ENCODE results near the gene SERPINI1. TPM values are rescaled to one million over a fixed set of nuclear protein-coding genes. Genes with fewer than 3 reads are reported as not detected.

SERPINI1 gene
- total RNA-seq, 1 donor from 2014 or later = 0.70 TPM

- H3K27ac Mint-ChIP-seq = no peak overlapping the region
- DNase-seq (ENCODE audit: low spot score) = no peak
- no peak overlapping the region for H3K4me3 Mint-ChIP-seq
- no peaks in the 10 kb centered on the region for H3K4me1 Mint-ChIP-seq (ENCODE audit: low read depth)
- intact Hi-C loops (cut with micrococcal nuclease) = no loop called here
- no peaks in the 10 kb centered on the region for H3K9me3 Mint-ChIP-seq
- no peaks in the 10 kb centered on the region for H3K36me3 Mint-ChIP-seq (ENCODE audit: low read depth)
- H3K27me3 Mint-ChIP-seq (ENCODE audit: insufficient read depth) = no peaks in the 10 kb centered on the region
Measured at GRCh38 chr3:167844528-167844927, 109.0 kb downstream of the SERPINI1 start.

DNA sequence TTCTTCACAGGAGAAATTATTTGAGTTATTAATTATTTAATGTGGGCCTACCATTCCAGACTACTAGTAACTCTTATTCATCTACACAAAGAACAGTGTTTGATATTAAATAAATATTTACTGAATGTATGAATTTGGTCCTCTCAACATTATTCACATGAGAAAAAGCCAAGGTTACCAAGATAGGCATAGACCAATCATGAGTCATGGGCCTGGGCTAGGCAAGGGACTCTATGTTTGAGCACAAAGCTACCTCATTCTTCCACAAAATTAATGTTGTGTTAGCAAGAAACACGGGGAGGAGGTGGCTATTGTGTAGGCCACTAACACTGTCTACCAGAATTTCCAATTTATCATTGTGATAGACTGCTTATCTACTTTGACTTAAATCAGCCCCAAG, 115.7 kb downstream of the SERPINI1 start:
- Mint-ChIP-seq H3K9me3 (no peaks in the 10 kb centered on the region), H3K36me3 (ENCODE audit: low read depth) (no peaks in the 10 kb centered on the region), H3K27me3 (ENCODE audit: insufficient read depth) (peaks cover 3% of the 10 kb centered on the region), H3K4me3 (no peak overlapping the region), H3K27ac (no peak overlapping the region), H3K4me1 (ENCODE audit: low read depth) (no peaks in the 10 kb centered on the region)
- DNase-seq (ENCODE audit: low spot score) = no peak
- intact Hi-C loops (cut with micrococcal nuclease) = no loop called here

DNA sequence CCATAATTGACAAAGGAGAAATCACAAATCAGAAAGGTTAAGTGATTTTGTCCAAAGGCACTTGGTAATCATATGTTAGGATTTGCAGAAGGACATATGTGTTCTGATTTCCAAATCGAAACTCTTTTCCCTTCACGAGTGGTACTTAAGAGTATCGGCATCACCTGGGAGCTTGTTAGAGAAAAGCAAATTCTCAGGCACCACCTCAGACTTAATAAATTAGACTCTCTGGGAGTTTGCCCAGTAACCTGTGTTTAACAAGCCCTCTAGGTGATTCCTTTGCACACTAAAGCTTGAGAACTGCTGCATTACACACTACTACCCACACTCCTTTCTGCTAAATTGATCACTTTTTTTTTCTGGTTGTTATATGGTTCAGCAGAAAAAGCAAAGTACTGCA, 116.2 kb downstream of the SERPINI1 start:
- Mint-ChIP-seq H3K9me3 (no peaks in the 10 kb centered on the region), H3K27ac (no peak overlapping the region), H3K27me3 (ENCODE audit: insufficient read depth) (peaks cover 3% of the 10 kb centered on the region), H3K4me1 (ENCODE audit: low read depth) (no peaks in the 10 kb centered on the region), H3K36me3 (ENCODE audit: low read depth) (no peaks in the 10 kb centered on the region), H3K4me3 (no peak overlapping the region)
- intact Hi-C loops (cut with micrococcal nuclease) = no loop called here
- DNase-seq (ENCODE audit: low spot score) = no peak

GRCh38 chr3:167852216-167852615, 116.7 kb downstream of the SERPINI1 start:
- Mint-ChIP-seq H3K27ac (no peak overlapping the region), H3K36me3 (ENCODE audit: low read depth) (no peaks in the 10 kb centered on the region), H3K4me3 (no peak overlapping the region), H3K4me1 (ENCODE audit: low read depth) (no peaks in the 10 kb centered on the region), H3K27me3 (ENCODE audit: insufficient read depth) (peaks cover 3% of the 10 kb centered on the region), H3K9me3 (no peaks in the 10 kb centered on the region)
- no peak for DNase-seq (ENCODE audit: low spot score)
- intact Hi-C loops (cut with micrococcal nuclease) = no loop called here

DNA sequence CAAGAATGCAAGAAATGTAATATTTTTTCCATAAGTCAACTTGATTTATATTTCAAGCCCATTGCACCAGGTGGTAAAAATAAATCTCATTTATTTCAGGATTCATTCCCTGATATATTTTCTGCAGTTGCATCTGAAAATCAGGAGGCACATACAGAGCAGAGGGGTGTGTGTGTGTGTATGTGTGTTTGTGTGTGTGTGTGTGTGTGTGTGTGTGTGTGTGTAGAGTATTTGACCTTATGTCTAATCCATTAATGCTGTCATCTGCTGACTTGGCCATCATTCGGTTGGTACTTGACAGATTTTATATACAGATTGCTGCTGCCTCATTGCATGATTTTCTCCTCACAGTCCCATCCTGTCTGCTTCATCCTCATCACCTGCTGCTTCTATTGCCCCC, 118.5 kb downstream of the SERPINI1 start:
- Mint-ChIP-seq H3K4me3 (no peak overlapping the region), H3K27ac (no peak overlapping the region), H3K36me3 (ENCODE audit: low read depth) (no peaks in the 10 kb centered on the region), H3K27me3 (ENCODE audit: insufficient read depth) (peaks cover 3% of the 10 kb centered on the region), H3K4me1 (ENCODE audit: low read depth) (no peaks in the 10 kb centered on the region), H3K9me3 (no peaks in the 10 kb centered on the region)
- no peak for DNase-seq (ENCODE audit: low spot score)
- intact Hi-C loops (cut with micrococcal nuclease) = no loop called here

- H3K9me3 Mint-ChIP-seq = no peaks in the 10 kb centered on the region
- no peak overlapping the region for H3K4me3 Mint-ChIP-seq
- H3K27ac Mint-ChIP-seq = no peak overlapping the region
- H3K4me1 Mint-ChIP-seq (ENCODE audit: low read depth) = no peaks in the 10 kb centered on the region
- H3K27me3 Mint-ChIP-seq (ENCODE audit: insufficient read depth) = peaks cover 3% of the 10 kb centered on the region
- H3K36me3 Mint-ChIP-seq (ENCODE audit: low read depth) = no peaks in the 10 kb centered on the region
- intact Hi-C loops (cut with micrococcal nuclease) = no loop called here
- no peak for DNase-seq (ENCODE audit: low spot score)
Measured at GRCh38 chr3:167854846-167855245, 119.3 kb downstream of the SERPINI1 start.

DNA sequence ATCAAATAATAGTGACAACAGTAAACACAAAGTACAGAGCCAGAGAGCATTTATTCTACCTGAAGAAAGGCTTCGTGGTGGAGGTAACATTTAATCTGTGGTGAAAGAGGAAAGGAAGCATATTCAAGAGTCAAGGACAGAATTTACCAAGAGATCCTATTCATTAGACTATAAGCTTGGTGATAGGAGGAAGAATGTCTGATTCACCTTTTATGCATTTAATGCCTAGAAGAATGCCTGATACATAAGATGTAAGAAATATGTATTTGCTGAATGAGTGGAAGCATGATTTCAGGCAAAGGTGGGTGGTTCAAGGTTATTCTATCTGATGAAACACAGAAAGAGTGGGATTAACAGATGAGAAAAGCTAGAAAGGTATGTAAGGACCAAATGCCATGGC, 119.8 kb downstream of the SERPINI1 start:
- Mint-ChIP-seq H3K4me1 (ENCODE audit: low read depth) (no peaks in the 10 kb centered on the region), H3K36me3 (ENCODE audit: low read depth) (no peaks in the 10 kb centered on the region), H3K4me3 (no peak overlapping the region), H3K27me3 (ENCODE audit: insufficient read depth) (peaks cover 3% of the 10 kb centered on the region), H3K27ac (no peak overlapping the region), H3K9me3 (no peaks in the 10 kb centered on the region)
- intact Hi-C loops (cut with micrococcal nuclease) = no loop called here
- no peak for DNase-seq (ENCODE audit: low spot score)

- no peaks in the 10 kb centered on the region for H3K36me3 Mint-ChIP-seq (ENCODE audit: low read depth)
- no peak overlapping the region for H3K4me3 Mint-ChIP-seq
- DNase-seq (ENCODE audit: low spot score) = no peak
- no peaks in the 10 kb centered on the region for H3K9me3 Mint-ChIP-seq
- no peak overlapping the region for H3K27ac Mint-ChIP-seq
- H3K27me3 Mint-ChIP-seq (ENCODE audit: insufficient read depth) = peaks cover 3% of the 10 kb centered on the region
- intact Hi-C loops (cut with micrococcal nuclease) = no loop called here
- H3K4me1 Mint-ChIP-seq (ENCODE audit: low read depth) = peaks cover 6% of the 10 kb centered on the region
Measured at GRCh38 chr3:167858865-167859264, 123.3 kb downstream of the SERPINI1 start.

DNA sequence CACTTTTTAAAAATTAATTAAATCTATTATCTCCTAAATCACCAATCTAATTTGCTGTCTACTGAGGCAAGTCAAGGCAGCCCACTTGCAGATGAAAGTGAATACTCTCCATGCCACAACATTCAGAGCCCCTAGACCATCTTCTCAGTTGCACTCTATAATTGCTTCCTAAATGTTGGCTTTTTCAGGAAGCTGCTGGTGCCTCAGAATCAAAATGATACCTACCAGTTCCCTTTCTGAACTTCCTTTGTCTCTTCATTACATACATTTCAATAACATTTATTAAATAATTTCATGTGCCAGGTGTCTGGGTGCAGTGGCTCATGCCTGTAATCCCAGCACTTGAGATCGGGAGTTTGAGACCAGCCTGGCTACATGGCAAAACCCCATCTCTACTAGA, 124.1 kb downstream of the SERPINI1 start:
- no peaks in the 10 kb centered on the region for H3K9me3 Mint-ChIP-seq
- DNase-seq (ENCODE audit: low spot score) = no peak
- peaks cover 6% of the 10 kb centered on the region for H3K4me1 Mint-ChIP-seq (ENCODE audit: low read depth)
- intact Hi-C loops (cut with micrococcal nuclease) = no loop called here
- no peak overlapping the region for H3K27ac Mint-ChIP-seq
- no peak overlapping the region for H3K4me3 Mint-ChIP-seq
- peaks cover 3% of the 10 kb centered on the region for H3K27me3 Mint-ChIP-seq (ENCODE audit: insufficient read depth)
- H3K36me3 Mint-ChIP-seq (ENCODE audit: low read depth) = no peaks in the 10 kb centered on the region

DNA sequence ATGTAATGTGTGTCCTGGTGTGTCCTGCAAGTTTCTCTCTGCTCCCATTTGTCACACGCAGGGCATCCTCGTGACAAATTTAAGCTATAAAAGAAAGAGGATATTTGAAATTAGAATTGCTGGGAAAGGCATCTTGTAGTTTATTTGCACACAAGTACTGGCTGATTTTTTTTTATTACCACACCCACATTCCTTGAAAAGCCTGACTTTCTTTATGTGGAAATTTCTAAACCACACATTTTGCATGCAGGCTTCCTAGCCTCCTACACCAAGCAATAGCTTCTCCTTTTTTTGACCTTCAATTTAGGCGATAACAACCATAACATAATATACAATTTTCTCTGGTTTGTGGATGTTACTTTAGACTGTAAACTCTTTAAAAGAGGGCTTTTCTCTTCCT, 126.1 kb downstream of the SERPINI1 start:
- Mint-ChIP-seq H3K36me3 (ENCODE audit: low read depth) (no peaks in the 10 kb centered on the region), H3K4me3 (no peak overlapping the region), H3K27me3 (ENCODE audit: insufficient read depth) (no peaks in the 10 kb centered on the region), H3K27ac (no peak overlapping the region), H3K9me3 (no peaks in the 10 kb centered on the region), H3K4me1 (ENCODE audit: low read depth) (peaks cover 6% of the 10 kb centered on the region)
- no peak for DNase-seq (ENCODE audit: low spot score)
- intact Hi-C loops (cut with micrococcal nuclease) = no loop called here

GRCh38 chr3:167862104-167862730, 126.7 kb downstream of the SERPINI1 start:
- DNase-seq (ENCODE audit: low spot score) = no peak
- no peaks in the 10 kb centered on the region for H3K36me3 Mint-ChIP-seq (ENCODE audit: low read depth)
- H3K27me3 Mint-ChIP-seq (ENCODE audit: insufficient read depth) = no peaks in the 10 kb centered on the region
- H3K27ac Mint-ChIP-seq = no peak overlapping the region
- peaks cover 6% of the 10 kb centered on the region for H3K4me1 Mint-ChIP-seq (ENCODE audit: low read depth)
- intact Hi-C loops (cut with micrococcal nuclease) = no loop called here
- H3K4me3 Mint-ChIP-seq = no peak overlapping the region
- no peaks in the 10 kb centered on the region for H3K9me3 Mint-ChIP-seq

- peaks cover under 1% of the 10 kb centered on the region for H3K27me3 Mint-ChIP-seq (ENCODE audit: insufficient read depth)
- no peaks in the 10 kb centered on the region for H3K36me3 Mint-ChIP-seq (ENCODE audit: low read depth)
- H3K4me1 Mint-ChIP-seq (ENCODE audit: low read depth) = peaks cover 6% of the 10 kb centered on the region
- no peak for DNase-seq (ENCODE audit: low spot score)
- no peaks in the 10 kb centered on the region for H3K9me3 Mint-ChIP-seq
- intact Hi-C loops (cut with micrococcal nuclease) = no loop called here
- H3K27ac Mint-ChIP-seq = no peak overlapping the region
- no peak overlapping the region for H3K4me3 Mint-ChIP-seq
Measured at GRCh38 chr3:167863811-167864551, 128.5 kb downstream of the SERPINI1 start.

DNA sequence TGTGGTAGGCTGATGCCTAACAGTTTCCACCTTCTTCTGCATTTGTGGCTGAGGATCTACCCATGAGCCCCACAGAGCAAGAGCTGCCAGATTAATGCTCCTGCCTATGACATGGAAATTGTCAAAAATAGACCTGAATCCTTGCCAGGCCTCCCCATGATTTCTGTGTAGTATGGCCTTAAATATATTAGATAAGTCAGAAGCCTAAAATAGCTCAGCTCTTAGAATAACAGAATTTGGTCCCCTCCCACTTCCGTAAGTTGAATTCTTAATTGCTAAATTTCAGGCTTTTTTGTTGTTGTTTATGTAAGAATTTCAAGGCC, 129.0 kb downstream of the SERPINI1 start:
- H3K27me3 Mint-ChIP-seq (ENCODE audit: insufficient read depth) = peaks cover 2% of the 10 kb centered on the region
- DNase-seq (ENCODE audit: low spot score) = no peak
- H3K4me3 Mint-ChIP-seq = no peak overlapping the region
- no peaks in the 10 kb centered on the region for H3K36me3 Mint-ChIP-seq (ENCODE audit: low read depth)
- no peaks in the 10 kb centered on the region for H3K9me3 Mint-ChIP-seq
- peaks cover 6% of the 10 kb centered on the region for H3K4me1 Mint-ChIP-seq (ENCODE audit: low read depth)
- intact Hi-C loops (cut with micrococcal nuclease) = no loop called here
- H3K27ac Mint-ChIP-seq = no peak overlapping the region

- H3K4me1 Mint-ChIP-seq (ENCODE audit: low read depth) = peaks cover 6% of the 10 kb centered on the region
Measured at GRCh38 chr3:167866331-167866730, 130.8 kb downstream of the SERPINI1 start.

More at GRCh38 chr3:167866331-167866730, 130.8 kb downstream of the SERPINI1 start:
- Mint-ChIP-seq H3K27me3 (ENCODE audit: insufficient read depth) (peaks cover 2% of the 10 kb centered on the region), H3K4me3 (no peak overlapping the region), H3K36me3 (ENCODE audit: low read depth) (no peaks in the 10 kb centered on the region), H3K27ac (no peak overlapping the region), H3K9me3 (no peaks in the 10 kb centered on the region)
- no peak for DNase-seq (ENCODE audit: low spot score)
- intact Hi-C loops (cut with micrococcal nuclease) = no loop called here

All from activated T-helper 1 cell treated with anti-CD3 and anti-CD28 coated beads, Interleukin-12 subunit alpha, Interleukin-12 subunit beta, Interleukin-2, Interleukin-4 antibody, amounts not matched to agents 30 ng/mL and 10 ng/mL and 1 ng/mL, durations not matched to agents 14 hours and 24 hours and 36 hours (primary cell).